Mesothelial cell of epicardium (in vitro differentiated cells): ENCODE measurements around the gene AQP1. TPM values are rescaled to one million over a fixed set of nuclear protein-coding genes. Genes with fewer than 3 reads are reported as not detected.

Source experiments
- DNase-seq, 2 experiments: peaks; one replicate each; pipeline ENCODE4 v3.0.0; 2021; ENCODE audit warnings: low spot score in 2 of 2; ENCODE audit not compliant: unreplicated experiment in 2 of 2
- H3K27ac Mint-ChIP-seq: 2 replicates; pipeline ENCODE4 v1.8.0; 2021; ENCODE audit warnings: mixed read lengths
- H3K27me3 Mint-ChIP-seq: 2 replicates; pipeline ENCODE4 v1.8.0; 2021; ENCODE audit warnings: low read depth, mixed read lengths
- H3K36me3 Mint-ChIP-seq: 2 replicates; pipeline ENCODE4 v1.8.0; 2021; ENCODE audit warnings: mixed read lengths
- H3K4me1 Mint-ChIP-seq: 2 replicates; pipeline ENCODE4 v1.8.0; 2021; ENCODE audit warnings: mixed read lengths
- H3K4me3 Mint-ChIP-seq: 2 replicates; pipeline ENCODE4 v1.8.0; 2021; ENCODE audit warnings: mild to moderate bottlenecking, moderate library complexity, mixed read lengths
- H3K9me3 Mint-ChIP-seq: 2 replicates; pipeline ENCODE4 v1.8.0; 2021; ENCODE audit warnings: mixed read lengths
- CTCF ChIP-seq: fragments of 200-600 bp; sonication (generic); IDR thresholded peaks from one replicate; pipeline ENCODE4 v1.5.0; 2021; ENCODE audit warnings: antibody characterized with exemption; ENCODE audit not compliant: unreplicated experiment
- total RNA-seq: library from RNA; stranded (reverse); gene quantifications from 3 replicates; pipeline ENCODE4 v1.2.1, GENCODE V29; 2021

The AQP1 gene
- total RNA-seq, 1 donor from 2014 or later = 10.9 TPM

- H3K36me3 Mint-ChIP-seq = no peaks in the 10 kb centered on the region
- H3K27ac Mint-ChIP-seq = no peak overlapping the region
- DNase-seq = no peak
- TF ChIP-seq CTCF = no peak
- no peaks in the 10 kb centered on the region for H3K9me3 Mint-ChIP-seq
- no peak overlapping the region for H3K4me3 Mint-ChIP-seq
- peaks cover 26% of the 10 kb centered on the region for H3K27me3 Mint-ChIP-seq
- H3K4me1 Mint-ChIP-seq = peaks cover under 1% of the 10 kb centered on the region
Measured at GRCh38 chr7:30937416-30937815, 25.8 kb downstream of the AQP1 start.

DNA sequence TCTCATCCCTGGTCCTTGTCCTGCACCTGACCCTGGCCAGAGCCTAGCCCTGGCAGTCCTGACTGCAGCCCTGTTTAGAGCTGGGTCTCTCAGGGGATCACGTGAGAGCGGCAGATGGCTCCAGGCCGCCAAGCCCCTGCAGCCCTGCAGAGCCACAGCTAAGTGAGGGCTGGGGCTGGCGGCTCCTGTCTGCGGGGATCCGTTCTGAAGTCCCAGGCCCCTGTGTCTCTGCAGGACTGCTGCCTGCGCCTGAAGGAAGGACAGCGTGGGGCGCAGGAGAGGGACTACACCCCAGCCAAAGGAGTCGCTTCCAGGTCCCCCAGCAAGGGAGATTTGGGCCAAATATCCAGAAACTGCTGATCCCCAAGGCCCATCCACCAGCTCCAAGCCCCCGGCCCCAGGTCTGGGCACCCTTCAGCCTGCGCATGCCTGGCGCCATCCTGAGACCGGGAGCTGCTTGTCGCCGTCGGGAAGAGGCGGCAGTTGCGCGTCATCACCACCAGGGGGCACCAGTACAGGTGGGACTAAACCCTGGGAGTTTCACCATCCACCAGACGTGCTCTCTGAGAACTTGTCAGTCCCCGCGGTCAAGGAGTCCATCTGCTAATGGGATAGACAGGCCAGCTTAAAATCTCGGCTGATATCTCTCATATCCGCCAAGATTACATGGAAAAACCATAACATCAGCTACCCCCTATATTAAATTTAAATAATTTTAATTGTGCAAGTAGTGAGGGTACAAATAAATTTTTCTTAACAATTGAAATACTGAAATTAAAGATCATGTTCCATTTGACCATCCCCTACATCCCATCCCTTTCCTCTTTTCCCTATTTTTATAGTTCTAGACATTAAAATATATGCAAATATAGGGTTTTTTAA lies 27.0 kb downstream of the AQP1 start:
- no peaks in the 10 kb centered on the region for H3K9me3 Mint-ChIP-seq

GRCh38 chr7:30941582-30942323 lies 30.1 kb downstream of the AQP1 start:
- peaks cover 14% of the 10 kb centered on the region for H3K9me3 Mint-ChIP-seq
- H3K27me3 Mint-ChIP-seq = peaks cover 44% of the 10 kb centered on the region
- no peak for TF ChIP-seq CTCF
- H3K4me3 Mint-ChIP-seq = no peak overlapping the region
- no peak for DNase-seq
- H3K27ac Mint-ChIP-seq = no peak overlapping the region
- no peaks in the 10 kb centered on the region for H3K4me1 Mint-ChIP-seq
- H3K36me3 Mint-ChIP-seq = no peaks in the 10 kb centered on the region

More for the DNA sequence above, 27.0 kb downstream of the AQP1 start:
- no peak overlapping the region for H3K27ac Mint-ChIP-seq
- peak; percentile 98 for TF ChIP-seq CTCF
- DNase-seq = peak; percentile 66 to 93
- H3K36me3 Mint-ChIP-seq = no peaks in the 10 kb centered on the region
- peaks cover 36% of the 10 kb centered on the region for H3K27me3 Mint-ChIP-seq
- H3K4me1 Mint-ChIP-seq = no peaks in the 10 kb centered on the region
- H3K4me3 Mint-ChIP-seq = peak overlapping the region; percentile 44

GRCh38 chr7:30950197-30950596 lies 38.5 kb downstream of the AQP1 start:
- peaks cover 40% of the 10 kb centered on the region for H3K27me3 Mint-ChIP-seq

DNA sequence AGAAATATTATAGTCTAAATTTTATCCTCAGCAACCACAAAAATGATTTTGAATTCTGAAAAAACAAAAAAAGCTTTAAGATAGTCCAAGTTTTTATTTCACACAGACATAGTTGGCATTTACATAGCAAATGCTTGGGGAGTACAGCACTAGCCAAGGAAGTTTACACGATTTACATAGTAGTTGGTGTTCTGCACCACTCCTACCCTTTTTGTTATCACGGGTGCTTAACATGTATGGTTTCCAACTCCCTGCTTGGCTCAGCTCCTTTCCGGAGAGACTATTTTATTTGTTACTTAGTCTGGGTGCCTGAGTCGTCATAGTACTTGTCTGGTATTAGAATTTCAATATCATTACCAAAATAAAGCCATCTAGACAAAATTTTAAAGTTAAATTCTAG lies 43.3 kb downstream of the AQP1 start:
- peaks cover 40% of the 10 kb centered on the region for H3K9me3 Mint-ChIP-seq
- DNase-seq = no peak
- peaks cover 29% of the 10 kb centered on the region for H3K27me3 Mint-ChIP-seq
- no peak overlapping the region for H3K4me3 Mint-ChIP-seq
- no peak for TF ChIP-seq CTCF
- H3K4me1 Mint-ChIP-seq = no peaks in the 10 kb centered on the region
- no peaks in the 10 kb centered on the region for H3K36me3 Mint-ChIP-seq
- H3K27ac Mint-ChIP-seq = no peak overlapping the region

More at GRCh38 chr7:30950197-30950596, 38.5 kb downstream of the AQP1 start:
- no peak for DNase-seq
- no peak overlapping the region for H3K4me3 Mint-ChIP-seq
- H3K27ac Mint-ChIP-seq = no peak overlapping the region
- no peaks in the 10 kb centered on the region for H3K4me1 Mint-ChIP-seq
- H3K36me3 Mint-ChIP-seq = no peaks in the 10 kb centered on the region
- H3K9me3 Mint-ChIP-seq = peaks cover 20% of the 10 kb centered on the region
- no peak for TF ChIP-seq CTCF
